GM19328 (cell line): ENCODE results near the gene CYB561D1.

Experiments
- ATAC-seq: cut with Tn5 transposase; IDR thresholded peaks from one replicate; pipeline ENCODE4 v1.9.1; 2021; ENCODE audit warnings: mild to moderate bottlenecking, moderate library complexity; ENCODE audit not compliant: unreplicated experiment

Gene CYB561D1

DNA sequence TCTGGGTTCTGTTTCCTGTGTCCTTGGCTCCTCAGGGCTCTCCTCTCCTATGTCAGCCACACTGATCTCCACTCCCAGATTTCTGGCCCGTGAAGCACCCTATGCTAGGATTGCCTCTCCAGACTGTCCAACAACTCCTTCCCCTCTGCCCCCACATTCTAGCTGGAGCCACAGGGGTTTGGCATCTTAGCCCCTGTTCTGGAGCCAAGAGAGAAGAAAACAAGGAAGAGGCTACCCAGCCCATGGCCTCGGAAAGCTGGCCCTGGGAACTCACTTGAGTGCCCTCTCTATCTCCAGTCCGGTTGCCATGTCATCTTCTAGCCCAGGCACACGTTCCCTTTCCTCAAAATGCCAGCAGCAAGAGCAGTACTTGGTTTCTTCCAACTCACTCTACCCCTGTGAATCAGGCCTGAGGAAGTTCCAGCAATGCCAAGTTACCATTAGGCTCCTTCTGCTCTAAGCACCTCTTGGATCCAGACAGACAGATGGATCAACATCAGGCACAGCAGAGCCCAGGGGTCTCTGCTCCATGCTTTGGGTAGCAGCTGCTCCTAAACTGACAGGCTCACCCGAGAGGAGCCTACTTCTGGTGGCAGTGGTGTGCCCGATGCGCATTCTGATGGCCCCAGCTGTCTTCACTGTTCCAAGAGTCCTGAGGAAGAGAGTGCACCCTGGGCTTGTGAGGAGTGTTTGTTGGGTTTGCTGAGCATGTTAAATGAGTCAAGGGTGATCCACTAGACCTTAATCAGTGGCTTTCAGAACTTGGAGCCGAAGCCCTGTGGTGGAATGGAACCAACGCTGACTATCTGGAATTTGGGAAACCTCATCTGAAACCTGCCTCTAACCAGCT is 34.2 kb downstream of the CYB561D1 start:
- ATAC-seq: no peak

DNA sequence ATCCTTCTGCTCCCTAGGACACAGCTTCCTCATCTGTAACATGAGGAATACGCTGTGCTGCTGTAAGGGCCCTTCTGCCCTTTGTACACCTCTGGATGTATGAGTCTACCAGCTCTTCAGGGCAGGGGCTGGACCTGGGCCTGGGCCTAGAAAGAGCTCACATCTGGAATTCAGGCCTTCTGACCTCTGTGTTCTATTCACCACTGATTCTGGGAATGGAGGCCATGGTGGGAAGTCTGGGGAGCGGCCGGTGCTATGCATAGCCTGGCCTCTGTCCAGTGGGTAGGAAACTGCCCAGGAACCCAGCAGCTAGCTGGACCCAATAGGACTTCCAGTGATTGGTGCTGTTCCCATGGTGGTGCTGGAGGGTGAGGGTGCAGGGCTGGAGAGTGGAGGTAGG is 34.8 kb downstream of the CYB561D1 start:
- ATAC-seq: no peak

DNA sequence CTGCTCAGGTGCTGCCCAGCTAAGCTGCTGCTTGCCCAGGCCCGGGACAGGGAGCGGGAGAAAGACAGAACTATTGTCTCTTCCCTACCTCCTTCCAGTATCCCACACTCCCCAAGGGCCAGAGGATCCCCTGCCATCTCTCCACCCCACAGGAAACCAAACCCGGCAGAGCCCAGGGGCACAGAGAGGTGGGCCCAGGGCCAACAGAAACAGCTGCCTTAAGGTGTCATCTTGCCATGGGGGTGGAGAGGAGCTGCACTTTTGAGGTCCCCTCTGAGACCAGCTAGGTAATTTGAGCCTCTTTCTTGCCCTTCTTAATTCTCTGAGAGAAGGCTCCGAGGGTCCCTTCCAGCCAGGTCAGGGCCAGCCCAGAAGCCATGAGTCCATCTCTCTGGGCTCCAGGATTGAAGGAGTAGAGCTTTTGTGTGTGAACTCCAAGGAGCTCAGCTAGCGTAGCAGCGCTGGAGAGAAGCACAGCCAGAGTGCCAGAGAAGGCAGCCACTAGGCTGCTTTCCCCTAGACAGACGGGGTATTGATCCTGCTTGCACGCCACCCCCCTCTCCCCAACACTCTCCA is 36.1 kb downstream of the CYB561D1 start:
- ATAC-seq: no peak

DNA sequence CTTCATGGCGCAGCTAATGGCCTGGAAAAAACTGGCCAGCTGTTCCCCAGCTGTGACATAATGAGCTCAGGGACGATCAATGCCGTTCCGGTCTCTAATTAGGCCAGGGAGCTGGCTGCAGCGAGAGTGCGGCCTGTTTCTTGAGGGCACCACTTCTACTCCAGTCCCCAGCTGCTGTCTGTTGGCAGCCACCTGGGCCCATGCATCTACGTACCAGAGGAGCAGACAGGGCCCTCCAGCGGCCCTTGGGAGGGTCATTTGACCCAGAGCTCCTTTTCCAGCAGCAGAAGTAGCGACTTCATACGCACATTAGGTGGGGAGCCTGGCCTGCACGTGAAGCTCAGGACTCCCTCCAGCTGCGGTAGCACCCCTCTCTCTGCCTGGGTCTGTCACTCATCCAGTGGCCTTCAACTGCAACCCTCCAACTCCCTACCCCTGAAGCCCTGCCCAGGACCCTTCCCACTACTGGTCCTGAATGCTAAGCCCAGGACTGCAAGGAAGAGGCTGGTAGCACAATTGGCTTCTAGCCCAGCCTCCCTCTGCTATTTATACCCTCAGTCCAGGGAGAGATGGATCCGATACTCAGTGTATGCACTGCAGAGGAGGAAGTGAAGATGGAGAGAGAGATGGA is 36.7 kb downstream of the CYB561D1 start:
- no peak for ATAC-seq

DNA sequence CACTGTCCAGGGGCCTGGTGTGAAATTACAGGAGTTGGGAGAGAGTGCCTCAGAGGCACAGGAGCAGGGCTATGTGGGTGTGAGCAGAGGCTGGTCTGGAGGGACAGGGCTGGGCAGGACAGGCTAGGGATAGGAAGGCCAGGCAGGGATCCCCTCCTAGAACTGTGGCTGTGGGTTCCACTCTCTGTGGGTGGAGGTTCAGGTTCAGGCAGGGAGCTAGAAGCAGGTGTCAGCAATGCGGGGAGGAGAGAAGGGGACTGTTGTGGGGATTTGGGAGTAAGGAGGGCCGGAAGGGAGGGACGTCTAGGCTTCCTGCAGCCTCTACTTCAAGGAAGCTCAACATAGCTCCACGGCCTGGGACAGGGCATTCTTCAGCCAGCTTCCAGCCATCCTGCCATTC is 37.5 kb downstream of the CYB561D1 start:
- no peak for ATAC-seq

DNA sequence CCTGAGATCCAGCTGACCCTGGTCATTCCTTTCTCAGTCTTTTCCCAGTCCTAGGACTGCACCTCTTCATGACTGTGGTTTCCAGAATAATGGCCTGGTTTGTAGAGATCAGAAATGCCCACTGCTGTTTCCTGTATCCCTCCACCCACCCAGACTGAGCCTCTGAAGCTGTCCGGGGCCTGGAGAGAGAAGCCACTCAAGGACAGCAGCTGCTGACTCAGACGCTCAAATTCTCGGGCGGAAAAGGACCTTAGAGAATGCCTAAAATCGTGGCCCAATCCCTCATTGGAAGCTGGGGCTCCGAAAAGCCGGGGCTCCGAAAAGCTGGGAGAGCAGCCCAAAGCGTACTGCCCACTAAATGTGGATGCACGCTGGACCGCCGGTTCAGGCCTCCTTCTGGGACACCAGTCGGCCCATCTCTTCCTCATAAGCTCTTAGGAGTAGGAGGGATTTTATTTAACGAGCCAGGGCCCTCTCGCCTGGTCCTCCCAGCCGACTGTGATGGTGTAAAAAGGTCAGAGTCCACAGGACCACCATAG is 38.0 kb downstream of the CYB561D1 start:
- ATAC-seq: no peak

DNA sequence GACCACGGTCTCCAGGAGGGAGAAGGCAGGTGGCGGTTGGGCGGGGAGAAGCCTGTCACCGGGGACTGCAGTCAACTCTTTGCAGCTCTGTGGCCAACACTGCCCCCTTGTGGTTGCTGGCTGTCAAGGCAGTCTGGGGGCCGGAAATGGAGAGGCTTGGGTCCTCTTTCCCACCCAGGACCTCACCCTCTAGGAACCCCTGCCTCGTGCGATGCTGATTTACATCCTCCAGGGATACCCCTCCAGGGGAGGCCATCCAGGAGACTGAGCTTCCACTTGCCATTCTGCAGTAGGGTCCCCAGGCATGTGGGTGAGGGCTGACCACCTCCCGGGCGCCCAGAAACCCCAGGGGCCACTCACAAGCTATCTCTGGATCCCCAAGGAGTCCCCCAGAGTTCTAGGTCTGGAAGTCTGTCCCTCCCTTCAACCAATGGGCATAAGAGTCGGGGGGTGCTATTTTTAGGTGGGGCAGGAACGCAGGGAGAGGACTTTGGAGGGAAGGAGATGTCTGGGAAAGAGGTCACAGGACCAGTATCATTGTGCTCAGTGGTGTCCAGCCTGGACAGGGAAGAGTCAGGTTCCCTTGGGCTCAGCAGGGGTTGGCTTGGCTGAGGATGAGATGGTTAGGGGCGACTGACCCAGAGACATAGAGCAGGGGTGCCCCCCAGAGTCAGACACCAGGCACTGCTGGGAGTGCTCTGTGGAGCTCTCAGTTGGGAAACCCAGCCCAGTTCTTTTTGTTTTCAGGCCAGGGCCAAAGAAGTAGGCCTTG is 38.7 kb downstream of the CYB561D1 start:
- ATAC-seq: peak; percentile 76

DNA sequence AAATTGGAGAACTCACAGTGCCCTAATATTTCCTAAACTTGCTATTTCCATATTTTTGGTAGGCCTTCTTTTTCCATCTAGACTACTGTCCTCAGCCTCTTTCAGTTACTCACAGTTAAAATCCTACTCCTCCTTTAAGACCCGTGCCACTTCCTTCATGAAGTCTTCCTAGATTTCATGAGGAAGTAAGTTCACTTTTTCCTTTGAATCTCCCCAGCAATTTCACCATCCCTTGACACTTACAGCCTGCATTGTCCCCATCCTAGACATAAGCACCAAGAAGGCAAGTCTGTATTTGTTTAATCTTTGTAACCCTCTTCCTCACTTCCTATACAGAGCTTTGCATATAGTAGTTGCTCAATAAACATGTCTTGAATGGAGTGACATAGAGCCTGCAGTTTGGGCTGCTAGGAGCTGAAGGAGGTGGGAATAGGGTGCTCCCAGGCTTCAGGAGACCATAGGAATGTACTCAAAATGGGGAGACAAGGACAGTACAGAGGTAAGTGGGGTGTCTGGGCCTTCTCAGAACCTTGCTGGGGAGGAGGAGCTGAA is 40.5 kb downstream of the CYB561D1 start:
- ATAC-seq: no peak

DNA sequence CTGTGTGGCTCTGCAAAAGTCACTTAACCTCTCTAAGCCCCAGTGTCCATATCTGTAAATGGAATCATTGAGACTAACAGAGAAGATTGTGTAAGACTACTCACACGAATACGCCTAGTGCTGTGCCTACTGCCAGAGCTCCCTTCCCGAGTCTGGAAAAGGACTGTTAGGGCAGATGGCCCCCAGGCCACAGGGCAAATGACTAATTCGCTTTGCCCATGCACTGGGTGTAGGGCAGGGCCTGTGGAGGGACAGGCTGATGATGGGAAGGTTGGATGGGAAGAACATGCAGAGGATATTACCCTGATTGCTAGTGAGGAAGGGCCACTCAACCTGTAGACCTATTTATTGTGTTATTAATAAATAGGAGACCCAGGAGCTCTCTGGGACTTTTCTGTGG is 41.6 kb downstream of the CYB561D1 start:
- no peak for ATAC-seq

DNA sequence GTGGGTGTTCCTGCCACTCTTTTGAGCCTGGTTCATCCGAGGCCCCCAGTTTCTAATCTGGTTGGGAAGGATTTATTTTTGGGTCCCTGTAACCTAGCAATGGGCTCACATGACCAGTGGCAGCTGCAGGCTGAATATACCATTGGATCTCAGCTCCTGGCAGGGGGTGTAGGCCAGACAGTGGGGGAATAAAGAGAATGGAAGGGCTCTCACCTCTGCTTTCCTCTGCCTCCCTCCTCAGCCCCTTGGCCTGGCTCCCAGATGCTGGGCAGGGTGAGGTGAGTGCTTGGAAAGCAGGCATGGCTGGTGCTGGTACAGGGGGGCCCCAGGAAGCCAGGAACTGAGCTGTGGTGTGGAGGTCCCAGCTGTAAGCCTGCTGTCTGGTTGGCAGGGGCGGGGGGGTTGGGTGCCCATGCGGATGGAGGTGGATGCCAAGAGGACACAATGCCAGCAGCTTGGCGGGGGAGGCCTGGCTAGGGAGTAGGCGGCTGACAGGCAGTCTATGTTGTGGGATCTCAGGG is 42.1 kb downstream of the CYB561D1 start:
- no peak for ATAC-seq

DNA sequence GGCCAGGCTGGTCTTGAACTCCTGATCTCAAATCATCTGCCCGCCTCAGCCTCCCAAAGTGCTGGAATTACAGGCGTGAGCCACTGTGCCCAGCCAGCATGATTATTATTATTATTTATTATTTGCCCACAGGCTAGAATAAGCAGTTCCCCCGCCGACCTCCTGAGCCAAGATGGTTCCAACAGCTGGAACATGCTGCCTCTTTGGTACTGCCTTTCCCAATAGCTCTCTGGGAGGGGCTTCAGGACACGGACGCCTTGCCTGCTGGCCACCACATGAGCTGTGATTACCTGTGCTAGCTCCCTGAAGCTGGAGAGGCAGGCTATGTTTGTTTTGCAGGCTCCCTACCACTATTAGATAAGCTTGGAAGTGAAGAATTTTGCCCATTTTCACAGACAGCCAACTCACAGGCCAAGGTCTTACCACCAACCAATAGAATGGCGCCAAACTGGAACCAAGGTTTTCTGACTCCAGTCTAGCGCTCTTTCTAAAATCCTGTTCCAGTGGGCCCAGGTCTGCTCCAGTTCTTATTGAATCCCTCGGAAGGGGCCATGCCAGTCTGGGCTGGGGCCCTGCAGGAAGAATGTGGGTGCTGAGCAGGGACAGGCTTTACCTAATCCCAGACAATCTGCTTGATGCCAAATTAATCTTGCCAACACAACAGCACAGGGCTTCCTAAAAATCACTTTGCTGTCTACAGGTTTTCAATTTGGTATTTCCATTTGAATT is 43.7 kb downstream of the CYB561D1 start:
- ATAC-seq: no peak

DNA sequence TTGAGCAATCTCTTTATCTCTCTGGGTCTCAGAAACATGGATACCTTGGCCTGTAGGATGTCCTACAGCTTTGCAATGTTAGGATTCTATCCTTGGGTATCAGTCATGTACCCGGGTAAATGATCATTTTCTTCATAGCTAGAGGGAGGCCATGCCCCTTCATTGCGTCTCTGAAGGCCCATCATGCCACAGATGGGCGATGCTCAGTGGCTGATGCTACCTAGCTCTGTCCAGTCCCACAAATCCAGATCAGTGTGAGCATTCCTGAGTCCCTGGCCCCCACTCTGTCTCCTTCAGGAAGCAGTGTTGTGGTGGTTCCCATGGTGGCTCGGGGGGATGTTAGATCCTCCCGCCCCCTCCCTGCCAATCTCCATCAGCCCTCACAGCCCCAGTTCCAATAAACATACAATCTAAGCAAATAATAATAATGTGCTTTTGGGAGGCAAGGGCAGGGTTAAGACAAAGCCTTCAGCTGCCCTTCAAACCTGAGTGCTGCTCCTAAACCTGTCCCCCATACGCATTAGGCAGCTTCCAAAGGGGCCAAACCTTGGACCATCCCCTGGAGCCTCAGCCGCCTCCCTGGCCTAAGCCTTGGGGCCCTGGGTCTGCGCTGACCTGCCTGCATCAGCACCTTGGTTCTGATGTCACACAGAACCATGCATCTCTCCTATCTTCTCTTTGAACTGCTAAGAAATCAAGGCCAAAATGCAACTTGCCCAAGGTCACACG is 45.1 kb downstream of the CYB561D1 start:
- ATAC-seq: no peak

DNA sequence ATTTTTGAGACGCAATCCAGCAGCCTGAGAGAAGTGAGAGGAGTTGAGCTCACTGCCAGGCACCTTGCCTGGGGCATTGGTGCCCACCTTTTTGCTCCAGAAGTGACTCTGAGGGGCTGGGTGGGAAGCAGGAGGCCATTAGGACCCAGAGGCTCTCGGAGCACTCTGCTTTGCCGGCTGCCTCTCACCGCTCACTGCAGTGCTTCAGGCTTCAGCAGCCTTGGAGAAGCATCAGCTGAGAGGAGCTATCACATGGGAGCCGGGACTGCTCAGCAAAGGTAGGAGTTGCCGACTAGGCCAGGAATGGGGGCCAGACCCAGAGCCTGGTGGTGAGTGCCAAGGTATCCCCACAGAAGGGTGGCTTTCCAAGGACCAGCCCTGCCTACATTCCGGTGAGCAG is 45.8 kb downstream of the CYB561D1 start, which contains the start of gene GPR61:
Gene GPR61, plus strand, starts transcription at position 197 of the 400 bp plus-strand sequence. CDS start 3,151 bp downstream, outside the sequence.
- ATAC-seq: no peak

DNA sequence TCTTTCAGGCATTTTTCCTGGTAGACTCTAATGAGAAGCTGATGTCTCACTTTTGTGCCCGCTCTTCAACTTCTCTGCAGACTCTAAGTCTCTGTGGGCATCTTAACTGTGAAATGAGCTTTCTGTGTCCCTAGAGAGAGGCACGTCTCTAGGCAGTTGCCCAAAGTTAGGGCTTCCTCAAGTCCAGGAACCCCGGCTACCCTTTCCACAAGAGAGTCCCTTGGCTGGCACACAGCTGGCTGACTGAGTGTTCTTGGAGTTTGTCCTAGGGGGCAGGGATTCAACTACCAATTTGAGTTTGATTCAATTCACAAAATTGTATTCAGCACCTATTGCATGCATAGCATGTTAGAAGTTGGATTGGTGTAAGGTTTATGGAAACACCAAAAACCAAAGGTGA is 47.2 kb downstream of the CYB561D1 start:
- ATAC-seq: no peak

DNA sequence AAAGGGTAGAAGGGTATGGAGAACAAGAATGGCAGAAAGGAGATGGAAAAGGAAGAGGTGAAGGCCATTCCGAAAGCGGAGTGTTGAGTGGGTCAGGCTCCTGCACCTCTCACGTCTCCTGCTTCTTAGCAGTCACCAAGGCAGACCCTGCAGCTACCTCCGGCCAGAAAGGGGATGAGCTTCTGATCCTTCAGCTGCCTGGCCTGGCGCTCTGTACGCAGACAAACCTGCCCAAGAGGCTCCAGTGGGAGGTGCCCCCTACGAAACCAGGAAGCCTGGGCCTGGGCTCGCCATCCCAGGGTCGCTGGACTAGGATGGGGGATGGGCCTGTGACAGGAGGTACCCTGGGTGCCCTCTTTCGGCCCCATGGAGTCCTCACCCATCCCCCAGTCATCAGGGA is 48.8 kb downstream of the CYB561D1 start:
- ATAC-seq: no peak

DNA sequence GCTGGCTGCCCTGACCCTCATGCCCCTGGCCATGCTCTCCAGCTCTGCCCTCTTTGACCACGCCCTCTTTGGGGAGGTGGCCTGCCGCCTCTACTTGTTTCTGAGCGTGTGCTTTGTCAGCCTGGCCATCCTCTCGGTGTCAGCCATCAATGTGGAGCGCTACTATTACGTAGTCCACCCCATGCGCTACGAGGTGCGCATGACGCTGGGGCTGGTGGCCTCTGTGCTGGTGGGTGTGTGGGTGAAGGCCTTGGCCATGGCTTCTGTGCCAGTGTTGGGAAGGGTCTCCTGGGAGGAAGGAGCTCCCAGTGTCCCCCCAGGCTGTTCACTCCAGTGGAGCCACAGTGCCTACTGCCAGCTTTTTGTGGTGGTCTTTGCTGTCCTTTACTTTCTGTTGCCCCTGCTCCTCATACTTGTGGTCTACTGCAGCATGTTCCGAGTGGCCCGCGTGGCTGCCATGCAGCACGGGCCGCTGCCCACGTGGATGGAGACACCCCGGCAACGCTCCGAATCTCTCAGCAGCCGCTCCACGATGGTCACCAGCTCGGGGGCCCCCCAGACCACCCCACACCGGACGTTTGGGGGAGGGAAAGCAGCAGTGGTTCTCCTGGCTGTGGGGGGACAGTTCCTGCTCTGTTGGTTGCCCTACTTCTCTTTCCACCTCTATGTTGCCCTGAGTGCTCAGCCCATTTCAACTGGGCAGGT is 49.5 kb downstream of the CYB561D1 start:
- no peak for ATAC-seq

DNA sequence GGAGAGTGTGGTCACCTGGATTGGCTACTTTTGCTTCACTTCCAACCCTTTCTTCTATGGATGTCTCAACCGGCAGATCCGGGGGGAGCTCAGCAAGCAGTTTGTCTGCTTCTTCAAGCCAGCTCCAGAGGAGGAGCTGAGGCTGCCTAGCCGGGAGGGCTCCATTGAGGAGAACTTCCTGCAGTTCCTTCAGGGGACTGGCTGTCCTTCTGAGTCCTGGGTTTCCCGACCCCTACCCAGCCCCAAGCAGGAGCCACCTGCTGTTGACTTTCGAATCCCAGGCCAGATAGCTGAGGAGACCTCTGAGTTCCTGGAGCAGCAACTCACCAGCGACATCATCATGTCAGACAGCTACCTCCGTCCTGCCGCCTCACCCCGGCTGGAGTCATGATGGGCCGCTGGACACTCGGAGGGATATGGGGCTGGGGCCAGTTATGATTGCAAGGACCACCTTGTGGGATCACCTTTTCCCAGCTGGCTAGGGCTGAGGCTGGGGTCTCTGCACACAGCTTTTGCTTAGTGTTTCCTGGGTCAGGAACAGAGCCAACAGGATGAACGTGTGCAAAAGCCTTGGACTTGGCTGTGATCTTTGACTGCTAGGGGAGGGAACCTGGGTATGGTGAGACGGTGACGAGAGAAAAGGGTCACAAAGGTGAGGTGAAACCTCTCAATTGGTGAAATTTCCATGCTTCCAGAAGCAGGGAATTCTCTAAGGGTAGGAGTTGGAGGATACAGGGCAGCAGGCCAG is 50.3 kb downstream of the CYB561D1 start:
- no peak for ATAC-seq
